ENCODE results near the gene CTTNBP2NL.

CTTNBP2NL gene

GRCh38 chr1:112509005-112509659 is 113.1 kb downstream of the CTTNBP2NL start:
- DNase-seq: no peak

GRCh38 chr1:112509660-112510178 is 113.7 kb downstream of the CTTNBP2NL start:
- no peak for DNase-seq

GRCh38 chr1:112510340-112510739 is 114.3 kb downstream of the CTTNBP2NL start:
- no peak for DNase-seq

Measured in bone marrow (tissue), 2 donors.